CD4-positive, alpha-beta T cell treated with Interleukin-6 for 4 hours (primary cell): ENCODE measurements around the gene AKIRIN2.
A peak's percentile ranks its signal among the peaks of the same experiment; 100 is the strongest.

Experiments used
- DNase-seq: peaks from one replicate; pipeline ENCODE4 v3.0.0-alpha.2; 2020; ENCODE audit warnings: mixed read lengths

Gene AKIRIN2

DNA sequence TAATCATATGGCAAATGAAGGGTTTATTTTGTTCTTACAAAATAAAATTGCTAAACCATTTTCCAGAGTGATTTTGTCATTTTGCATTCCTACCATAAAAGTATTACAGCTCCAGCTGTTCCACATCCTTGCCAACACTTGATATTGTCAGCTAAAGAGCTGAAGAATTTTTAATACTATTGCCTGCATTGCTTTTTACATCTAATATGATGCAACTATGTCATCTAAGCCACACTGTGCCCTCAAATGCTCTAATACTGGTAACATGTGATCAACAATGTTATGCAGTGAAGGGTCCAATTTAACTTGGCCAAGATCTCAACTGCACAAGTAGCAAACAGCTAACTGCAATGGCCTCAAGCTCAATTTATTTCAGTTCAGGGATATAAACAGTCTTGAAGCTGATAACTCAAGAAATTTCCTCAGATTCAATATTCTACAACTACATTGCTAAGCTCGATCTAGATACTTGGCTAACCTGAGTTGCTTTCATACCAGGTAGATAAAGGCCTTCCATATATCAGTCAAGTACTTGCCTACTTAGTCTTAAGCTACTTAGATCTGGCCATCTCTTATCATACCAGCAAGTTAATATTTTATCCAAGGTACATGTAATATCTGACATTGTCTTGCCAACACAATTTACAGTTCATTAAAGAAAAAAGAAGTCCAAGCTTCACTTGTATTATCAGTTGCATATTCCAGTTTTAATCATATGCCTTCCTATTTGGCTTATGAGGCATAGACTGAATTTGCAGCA is 17.0 kb downstream of the AKIRIN2 start:
- no peak for DNase-seq

DNA sequence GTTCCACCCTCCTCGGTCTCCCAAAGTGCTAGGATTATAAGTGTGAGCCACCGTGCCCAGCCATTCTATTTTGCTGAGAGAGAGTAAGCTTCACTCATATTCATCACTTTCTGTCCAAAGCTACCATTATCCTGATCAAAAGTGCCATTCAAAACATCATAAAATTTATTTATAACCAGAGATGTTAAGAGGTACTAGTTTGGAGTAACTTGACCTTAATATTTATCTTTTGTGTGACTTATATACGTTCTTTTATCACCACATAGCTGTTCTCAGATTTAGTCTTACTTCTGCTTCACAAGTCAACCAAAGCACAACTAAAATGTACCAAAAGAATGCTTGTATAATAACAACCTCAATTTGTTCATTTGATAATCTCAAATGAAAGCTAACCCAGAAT is 18.1 kb downstream of the AKIRIN2 start:
- DNase-seq, result no peak

DNA sequence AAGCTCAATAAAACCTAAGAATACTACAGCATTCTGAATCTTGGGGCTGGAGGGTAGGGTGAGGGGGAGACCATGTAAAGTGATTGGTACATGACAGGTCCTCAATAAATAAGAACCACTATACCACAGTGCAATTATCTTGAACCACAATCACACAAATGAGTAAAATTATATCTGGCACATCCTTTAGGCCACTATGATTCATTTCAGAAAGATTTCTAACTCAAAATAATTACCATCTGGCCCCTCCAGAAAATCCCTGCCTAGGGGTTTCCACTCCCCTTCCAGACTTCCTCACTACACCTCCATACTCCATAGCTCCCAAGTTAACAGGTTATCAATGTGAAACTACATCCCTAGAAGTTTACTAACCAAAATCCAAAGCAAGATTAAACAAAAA is 19.7 kb downstream of the AKIRIN2 start:
- DNase-seq, result no peak

DNA sequence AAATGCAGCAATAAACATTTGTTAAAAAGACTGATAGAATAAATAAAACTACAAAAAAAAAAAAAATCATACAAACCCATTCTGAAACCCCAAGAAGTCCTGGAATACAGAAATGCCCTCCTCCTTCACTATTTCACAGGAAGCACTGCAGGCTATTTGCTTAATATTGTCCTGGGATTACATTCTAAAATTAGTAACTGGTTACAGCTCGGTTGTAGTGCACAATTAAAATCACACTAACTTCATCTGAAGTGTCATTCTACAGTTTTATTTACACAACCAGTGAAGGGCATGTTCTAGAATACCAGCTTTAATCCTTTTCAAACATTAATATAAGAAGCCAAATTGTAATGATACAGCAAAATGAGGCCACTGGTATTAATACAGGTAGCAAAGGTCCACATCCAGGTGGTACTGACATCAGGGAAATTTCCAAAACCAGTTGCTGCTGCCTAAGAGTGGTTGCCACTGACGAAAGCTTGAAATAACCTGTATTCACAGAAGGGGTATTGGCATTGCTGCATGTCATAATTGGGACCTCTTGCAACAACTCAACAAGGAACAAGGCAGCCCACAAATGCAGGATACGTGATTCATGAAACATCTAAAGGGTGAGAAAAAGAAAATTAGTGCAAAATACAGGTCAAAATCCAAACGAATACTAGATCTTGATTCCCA is 26.9 kb downstream of the AKIRIN2 start:
- DNase-seq, result no peak

DNA sequence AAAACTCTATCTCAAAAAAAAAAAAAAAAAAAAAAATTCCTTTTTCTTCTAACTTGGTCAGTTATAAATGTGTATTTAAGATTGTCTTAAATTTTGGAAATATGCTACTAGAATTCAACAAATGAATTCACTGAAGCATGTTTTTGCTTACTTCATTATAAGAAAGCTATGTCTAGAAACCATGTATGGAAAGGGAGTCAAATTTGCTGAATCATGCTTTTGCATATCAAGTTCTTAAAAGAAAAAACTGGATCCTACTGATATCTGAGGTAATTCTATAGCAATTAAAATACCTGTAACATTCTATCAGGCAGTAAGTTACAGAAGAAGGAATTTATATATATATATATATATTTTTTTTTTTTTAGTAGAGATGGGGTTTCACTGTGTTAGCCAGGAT is 27.7 kb downstream of the AKIRIN2 start:
- no peak for DNase-seq

DNA sequence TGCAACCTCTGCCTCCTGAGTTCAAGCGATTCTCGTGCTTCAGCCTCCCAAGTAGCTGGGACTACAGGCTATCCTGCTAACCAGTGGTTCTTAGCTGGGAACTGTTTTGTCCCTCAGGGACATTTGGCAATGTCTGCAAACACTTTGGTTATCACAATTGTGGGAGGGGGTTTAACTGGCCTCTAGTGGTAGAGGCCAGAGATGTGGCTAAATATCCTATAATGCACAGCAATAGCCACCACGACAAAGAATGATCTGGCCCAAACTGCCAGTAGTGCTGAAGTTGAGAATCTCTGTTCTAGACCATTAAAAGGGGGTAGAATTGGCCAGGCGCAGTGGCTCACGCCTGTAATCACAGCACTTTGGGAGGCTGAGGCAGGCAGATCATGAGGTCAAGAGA is 28.8 kb downstream of the AKIRIN2 start:
- no peak for DNase-seq

DNA sequence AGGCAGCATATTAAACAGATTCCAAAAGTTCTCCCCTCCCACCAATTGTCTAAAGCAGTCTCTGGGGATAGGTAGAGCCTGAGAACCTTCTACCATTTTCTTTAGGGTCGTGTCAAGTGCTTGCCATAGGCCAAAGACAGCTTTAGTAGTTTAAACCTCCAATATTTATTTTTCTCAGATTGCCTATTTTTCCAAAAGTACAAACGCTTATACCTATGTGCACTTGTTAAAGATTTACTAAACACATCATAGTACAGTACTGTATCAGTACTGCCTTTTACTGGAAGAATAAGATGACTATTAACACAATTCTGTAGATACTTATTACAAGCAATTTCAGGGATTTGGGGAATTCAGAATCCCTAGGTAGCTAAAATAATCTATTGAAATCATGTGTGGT is 29.4 kb downstream of the AKIRIN2 start:
- DNase-seq, result no peak

DNA sequence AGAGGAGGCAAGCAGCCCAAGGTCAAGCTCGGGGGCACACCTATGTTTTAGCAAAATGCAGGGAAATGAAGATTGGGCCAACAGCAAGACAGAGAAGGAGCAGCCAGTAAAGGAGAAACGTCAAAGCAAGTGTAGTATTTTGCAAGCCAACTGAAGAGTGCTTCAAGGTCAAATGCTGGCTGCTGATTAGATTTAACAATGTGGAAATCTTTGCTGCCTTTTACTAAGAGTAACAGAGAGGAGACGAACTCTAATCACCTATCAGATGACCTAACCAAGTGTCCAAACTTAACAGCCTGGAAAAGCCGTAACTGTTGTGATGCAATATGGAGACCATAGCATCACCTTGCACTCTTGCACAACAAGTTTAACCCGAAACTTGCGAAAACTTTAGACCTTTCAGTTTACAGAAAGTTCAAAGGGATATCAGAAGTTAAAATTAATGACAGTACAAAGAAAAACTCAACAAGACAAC is 30.4 kb downstream of the AKIRIN2 start:
- DNase-seq, result no peak

DNA sequence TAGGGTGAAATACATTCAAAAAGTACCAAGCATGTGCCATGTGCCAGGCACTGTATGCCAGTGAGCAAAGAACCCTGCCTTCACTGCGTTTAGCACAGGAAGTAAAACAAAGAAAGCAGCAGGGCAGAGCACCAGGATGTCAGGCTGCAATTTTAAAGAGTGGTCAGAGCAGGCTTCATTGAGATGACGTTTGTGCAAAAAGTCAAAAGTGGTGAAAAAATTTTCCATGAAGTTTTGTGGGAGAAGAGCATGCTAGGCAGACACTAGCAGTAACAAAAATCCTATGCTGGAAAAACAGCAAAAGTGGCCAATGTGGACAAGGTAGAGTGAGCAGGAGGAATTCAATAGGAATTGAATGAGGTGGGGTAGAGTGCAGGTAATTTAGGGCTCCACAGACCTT is 31.3 kb downstream of the AKIRIN2 start:
- DNase-seq, result peak; percentile 4

DNA sequence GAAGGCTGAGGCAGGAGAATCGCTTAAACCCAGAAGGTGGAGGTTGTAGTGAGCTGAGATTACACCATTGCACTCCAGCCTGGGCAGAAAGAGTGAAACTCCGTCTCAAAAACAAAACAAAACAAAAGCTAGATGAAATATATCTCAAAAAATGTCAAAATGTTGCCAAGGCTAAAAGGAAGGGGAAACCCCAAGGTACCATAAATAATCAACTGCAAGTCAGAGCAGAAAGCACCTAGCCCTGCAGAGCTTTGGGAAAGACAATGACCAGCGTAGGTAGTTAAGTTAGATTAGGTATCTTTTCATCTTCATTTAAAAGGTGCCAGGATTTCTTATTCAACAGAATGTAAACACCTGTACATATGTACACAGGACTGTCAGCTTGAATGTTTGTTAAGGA is 33.0 kb downstream of the AKIRIN2 start:
- no peak for DNase-seq

DNA sequence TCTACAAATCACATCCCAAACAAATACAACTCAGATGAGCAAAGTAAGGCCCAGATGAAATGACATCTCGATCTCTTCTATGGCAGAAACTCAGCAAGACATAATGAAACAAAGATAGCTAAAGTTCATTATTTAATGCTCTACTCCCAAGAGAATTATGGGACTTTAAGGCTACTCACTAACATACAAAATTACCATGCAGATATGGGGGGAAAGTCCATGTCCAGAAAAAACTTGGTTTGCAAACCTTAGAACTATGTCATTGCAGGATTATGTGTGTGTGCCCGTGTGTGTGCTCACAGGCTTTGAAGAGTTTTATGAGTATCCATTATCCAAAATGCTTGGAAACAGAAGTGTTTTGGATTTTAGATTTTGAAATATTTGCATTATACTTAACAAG is 34.0 kb downstream of the AKIRIN2 start:
- no peak for DNase-seq

DNA sequence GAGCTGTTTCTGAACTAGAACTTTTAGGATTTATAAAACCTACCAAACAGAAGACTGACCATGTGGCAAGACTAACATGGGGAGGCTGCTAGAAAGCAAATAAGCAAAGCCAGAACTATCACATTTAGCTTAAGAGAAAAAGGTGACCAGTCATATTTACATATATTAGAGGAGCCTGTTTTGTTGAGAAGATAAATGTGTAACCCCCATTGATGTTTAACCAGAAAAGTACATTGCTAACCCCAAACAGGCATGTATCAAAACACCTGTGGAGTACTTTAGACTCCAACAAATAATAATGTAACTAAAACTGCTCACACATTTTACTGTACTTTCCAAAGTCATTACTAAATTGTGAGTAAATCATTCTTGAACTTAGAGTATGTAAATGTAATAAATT is 35.0 kb downstream of the AKIRIN2 start:
- no peak for DNase-seq

DNA sequence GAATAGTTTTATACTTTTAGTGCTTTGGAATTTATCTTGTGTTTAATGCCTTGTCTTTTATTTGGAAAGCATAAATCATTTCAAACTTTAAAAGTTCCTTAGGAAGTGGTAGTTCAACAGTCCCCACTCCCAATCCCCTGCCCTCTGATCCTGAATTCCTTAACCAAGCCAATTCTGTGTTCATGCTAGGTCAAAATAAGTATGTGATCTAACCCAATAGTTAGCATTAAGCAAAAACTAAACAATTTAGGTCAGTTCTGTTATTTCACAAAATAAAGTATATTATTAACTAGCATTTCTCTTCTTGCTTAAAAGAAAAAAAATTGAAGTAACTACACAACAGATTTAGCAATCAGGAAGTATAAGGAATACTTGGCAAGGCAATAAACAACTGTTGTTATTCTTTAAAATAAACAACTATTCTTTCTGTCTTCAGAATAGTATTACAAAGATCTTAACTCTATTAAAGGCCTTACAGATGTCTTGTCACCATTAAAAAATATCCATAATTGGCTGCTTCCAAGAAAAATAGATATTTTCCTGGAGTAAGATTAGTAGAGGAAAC is 37.0 kb downstream of the AKIRIN2 start:
- no peak for DNase-seq

DNA sequence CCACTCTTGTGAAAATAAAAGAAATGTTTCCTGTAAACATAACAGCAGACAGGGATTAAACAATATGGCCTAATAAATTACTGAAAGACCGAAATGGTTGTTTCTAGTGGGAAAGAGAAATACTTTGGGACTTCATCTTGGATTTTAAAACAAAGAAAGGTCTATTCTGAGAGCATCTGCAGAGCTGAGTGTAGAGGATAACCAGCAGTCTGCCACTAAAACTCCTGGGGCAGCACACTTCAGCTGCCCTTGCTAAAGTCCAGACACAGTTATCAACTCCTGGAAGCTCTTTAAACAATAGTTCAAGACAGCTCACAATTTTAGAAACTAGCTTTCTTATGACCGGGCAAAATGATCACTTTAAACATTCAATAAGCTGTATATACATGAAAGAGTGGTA is 38.6 kb downstream of the AKIRIN2 start:
- DNase-seq, result no peak

DNA sequence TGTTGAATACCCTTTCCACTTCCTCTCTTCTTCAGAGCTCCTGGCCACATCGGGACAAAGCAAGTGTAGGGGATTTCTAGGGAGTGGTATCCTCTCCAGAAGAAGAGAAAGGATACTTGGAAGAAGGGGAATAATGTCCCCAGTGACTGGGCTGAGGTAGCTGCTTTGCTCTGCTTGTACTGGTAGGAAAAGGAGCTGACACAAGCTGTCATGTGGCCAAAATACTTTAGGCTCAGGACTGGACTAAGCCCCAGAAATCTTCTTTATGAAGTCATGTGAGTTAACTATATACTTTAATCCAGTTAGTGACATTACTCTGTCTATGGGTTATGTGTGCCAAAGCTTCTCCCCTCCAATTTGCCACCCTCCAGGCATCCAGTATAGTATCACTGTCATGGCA is 40.5 kb downstream of the AKIRIN2 start:
- no peak for DNase-seq

DNA sequence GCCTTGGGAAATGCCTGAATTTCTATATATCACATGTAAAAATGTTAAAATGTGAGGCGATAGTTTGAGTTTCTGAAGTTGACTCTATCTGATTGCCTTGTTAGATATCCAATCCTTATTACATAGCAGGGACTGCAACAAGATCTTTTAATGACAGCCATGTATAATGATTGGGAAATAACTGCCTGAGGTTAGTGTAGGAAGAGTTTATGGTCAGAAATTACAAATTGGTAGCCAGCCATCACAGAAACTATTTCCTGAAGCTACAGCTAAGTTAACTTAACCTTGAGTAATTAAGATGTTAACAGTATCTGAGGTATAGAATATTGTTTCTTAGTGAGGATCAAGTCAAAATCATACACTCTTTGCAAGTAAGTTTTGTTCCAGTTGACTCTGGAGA is 41.0 kb downstream of the AKIRIN2 start:
- no peak for DNase-seq

DNA sequence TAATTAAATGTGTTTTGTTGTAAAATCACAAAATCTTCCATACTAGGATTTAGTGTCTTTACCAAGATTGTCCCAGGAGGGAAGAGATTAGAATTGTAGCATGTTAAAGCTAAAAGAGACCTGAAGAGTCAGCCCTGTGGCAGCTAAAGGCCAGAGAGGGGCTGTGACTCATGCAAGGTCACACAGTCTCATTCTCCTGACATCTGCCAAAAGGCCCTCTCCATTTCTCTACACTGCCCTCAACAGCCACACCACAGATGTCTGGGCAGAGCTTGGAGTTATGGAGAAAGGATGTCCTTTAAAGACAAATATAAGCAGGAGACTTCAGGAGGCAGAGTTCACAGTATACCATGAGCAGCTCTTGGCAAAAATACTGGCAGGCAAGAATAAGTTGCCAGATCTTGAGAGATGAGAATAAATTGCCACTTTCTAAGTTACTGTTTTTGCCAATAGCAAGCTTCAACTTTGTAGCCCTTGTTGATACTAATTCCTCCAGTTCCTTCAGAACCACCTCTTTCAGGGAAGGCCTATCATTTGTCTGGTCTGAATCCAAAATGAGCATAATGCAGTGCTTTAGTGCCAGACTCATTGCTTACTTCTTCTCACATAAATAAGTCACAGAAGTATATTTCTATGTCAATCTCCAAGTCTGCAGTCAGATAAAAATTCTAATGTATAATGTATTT is 41.7 kb downstream of the AKIRIN2 start:
- DNase-seq, result no peak

DNA sequence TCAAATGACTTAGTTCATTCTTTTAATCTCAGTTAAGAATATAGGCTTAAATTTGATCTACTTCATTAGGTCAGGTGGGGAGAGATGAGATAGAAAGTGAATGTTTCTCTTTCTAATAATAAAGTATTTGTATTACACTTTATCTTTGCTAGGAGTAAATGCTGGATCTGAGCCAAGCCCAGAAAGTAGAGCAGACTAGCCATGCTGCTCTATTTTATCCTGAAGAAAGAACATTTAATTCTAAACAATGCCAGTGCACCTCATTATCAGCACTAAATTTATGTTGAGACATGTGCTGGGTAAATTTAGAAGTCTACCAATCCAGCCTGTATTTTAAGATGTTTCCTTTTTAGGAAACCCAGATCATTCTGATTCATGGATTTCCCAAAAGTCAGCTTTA is 43.5 kb downstream of the AKIRIN2 start:
- DNase-seq, result no peak

DNA sequence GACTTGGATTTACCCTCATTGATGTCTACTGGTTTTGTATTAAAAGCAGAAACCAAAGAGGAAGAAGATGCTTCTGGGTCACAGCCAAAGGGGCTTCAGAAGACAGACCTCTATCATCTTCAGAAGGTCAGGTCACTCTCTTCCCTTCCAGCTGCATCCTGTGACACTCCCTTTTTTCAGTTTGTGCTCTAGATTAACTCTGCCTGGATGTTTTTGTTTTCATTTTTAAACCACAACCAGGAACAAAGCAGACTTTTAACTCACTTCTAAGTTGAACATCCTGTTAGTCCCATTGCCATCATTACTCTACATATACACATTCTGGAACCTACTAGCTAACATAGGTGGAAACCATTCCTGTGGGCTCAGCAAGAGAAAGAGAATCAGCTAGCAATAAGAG is 45.2 kb downstream of the AKIRIN2 start:
- DNase-seq, result no peak

DNA sequence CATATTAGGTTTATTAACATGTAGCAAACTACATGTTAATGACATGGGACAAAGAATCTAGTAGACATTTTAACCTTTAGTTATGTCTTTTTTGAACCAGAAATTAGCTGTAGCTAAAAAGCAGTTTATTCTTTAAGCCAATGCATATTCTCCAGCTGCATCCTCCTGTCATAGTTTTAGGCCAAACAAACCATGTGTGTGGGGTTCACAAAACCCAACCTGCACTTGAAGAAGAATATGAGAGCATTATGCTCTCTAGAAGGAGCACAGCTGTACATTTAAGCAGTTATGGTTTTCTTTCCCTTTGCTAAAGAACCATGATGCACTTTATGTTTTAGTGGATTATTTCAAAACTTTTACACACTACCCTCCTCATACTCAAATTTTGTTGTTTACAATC is 46.2 kb downstream of the AKIRIN2 start:
- DNase-seq, result no peak

DNA sequence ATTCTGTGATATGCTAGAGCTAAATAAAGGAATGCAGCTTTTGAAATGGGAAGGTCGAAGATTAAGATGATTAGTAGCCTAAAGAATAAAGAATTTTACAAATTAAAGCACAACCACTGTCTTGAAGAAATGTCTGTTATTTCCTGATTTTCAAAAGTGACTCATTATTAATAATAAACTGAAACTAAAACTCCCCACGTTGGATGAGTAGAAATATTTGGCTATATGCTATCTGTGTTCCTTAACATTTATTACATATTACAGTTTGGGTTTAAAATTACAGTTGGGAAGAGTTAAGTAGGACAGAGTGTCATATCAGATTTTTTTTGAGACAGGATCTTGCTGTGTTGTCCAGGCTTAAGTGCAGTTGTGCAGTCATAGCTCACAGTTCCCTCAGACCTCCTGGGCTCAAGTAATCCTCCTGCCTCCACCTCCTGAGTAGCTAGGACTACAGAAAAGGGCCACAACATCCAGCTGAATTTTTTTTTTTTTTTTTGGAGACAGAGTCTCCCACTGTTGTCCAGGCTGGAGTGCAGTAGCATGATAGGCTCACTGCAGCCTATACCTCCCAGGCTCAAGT is 47.1 kb downstream of the AKIRIN2 start:
- DNase-seq, result no peak

DNA sequence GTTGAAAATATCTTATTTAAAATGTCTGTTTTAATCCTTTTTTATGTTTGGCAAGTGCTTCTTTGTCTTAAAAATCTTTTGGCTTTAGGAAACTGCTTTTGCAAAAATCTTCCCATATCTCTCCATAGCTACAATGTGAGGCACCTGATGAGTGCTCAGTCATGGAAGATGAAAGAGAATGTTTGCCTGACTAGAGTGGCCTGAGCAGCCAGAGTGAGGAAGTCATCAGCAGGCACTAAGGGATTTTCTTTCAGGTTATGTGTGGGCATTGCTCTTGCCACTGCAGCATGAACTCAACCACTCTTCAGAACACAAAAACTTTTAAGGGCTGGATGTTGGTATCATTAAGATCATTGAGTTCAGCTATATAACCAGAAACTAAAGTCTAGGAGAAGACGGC is 47.9 kb downstream of the AKIRIN2 start:
- DNase-seq, result no peak
